ENCODE measurements around the gene HSPA1A.
"Not testable (repeated sequence)": the region's sequence is repeated elsewhere in the genome, so short reads cannot be mapped to it uniquely, and the experiment has no call there.

Gene HSPA1A

GRCh38 chr6:31836474-31837368, 21.4 kb downstream of the HSPA1A start:
- DNase-seq, result no peak

- DNase-seq, result no peak
These were observed 22.2 kb downstream of the HSPA1A start for GRCh38 chr6:31837369-31838113.

- not testable (repeated sequence) for DNase-seq
These were observed 22.8 kb downstream of the HSPA1A start for GRCh38 chr6:31838114-31838553.

GRCh38 chr6:31838968-31839367, 23.6 kb downstream of the HSPA1A start:
- DNase-seq, result no peak

- not testable (repeated sequence) for DNase-seq
These were observed 24.4 kb downstream of the HSPA1A start for GRCh38 chr6:31839779-31840126.

GRCh38 chr6:31842053-31842452, 26.7 kb downstream of the HSPA1A start:
- DNase-seq, result no peak

- no peak for DNase-seq
These were observed 29.2 kb downstream of the HSPA1A start for GRCh38 chr6:31844507-31844906.

GRCh38 chr6:31847276-31847978, 32.1 kb downstream of the HSPA1A start:
- no peak for DNase-seq

GRCh38 chr6:31850765-31851484, 35.6 kb downstream of the HSPA1A start:
- no peak for DNase-seq

GRCh38 chr6:31851485-31851832, 36.1 kb downstream of the HSPA1A start:
- no peak for DNase-seq

GRCh38 chr6:31851980-31852718, 36.8 kb downstream of the HSPA1A start:
- not testable (repeated sequence) for DNase-seq

- not testable (repeated sequence) for DNase-seq
These were observed 42.4 kb downstream of the HSPA1A start for GRCh38 chr6:31857774-31858173.

GRCh38 chr6:31858707-31859106, 43.4 kb downstream of the HSPA1A start:
- no peak for DNase-seq

GRCh38 chr6:31859923-31860322, 44.6 kb downstream of the HSPA1A start:
- DNase-seq, result no peak

GRCh38 chr6:31860349-31860748, 45.0 kb downstream of the HSPA1A start:
- no peak for DNase-seq

GRCh38 chr6:31861150-31861549, 45.8 kb downstream of the HSPA1A start:
- DNase-seq, result no peak

- DNase-seq, result no peak
These were observed 46.6 kb downstream of the HSPA1A start for GRCh38 chr6:31861919-31862343.

- peak; percentile 100 for DNase-seq
These were observed 47.2 kb downstream of the HSPA1A start, which contains the start of gene NEU1 for GRCh38 chr6:31862344-31863235. Gene NEU1 (minus strand): TSS chr6:31862821. CDS start chr6:31862776, 45 bp downstream.

GRCh38 chr6:31864123-31864562, 48.8 kb downstream of the HSPA1A start:
- DNase-seq, result not testable (repeated sequence)

- DNase-seq, result no peak
These were observed 49.5 kb downstream of the HSPA1A start for GRCh38 chr6:31864818-31865204.

Data from CD4-positive, alpha-beta T cell treated with Interleukin-15 for 1 hour (primary cell).